GM12892 (cell line): ENCODE data around the gene CACNA2D2.

Source experiments
- DNase-seq: peaks from one replicate; pipeline ENCODE4 v3.0.0; 2011; ENCODE audit not compliant: insufficient read length
- FAIRE-seq: peaks from 2 replicates; lab custom pipeline; 2011; peaks lifted over from hg19 to GRCh38; lab: Jason Lieb, UNC
- POLR2A ChIP-seq: IDR thresholded peaks from 2 replicates; pipeline ENCODE4 v1.6.1; 2011; ENCODE audit warnings: low read depth, low read length, control low read depth
- POLR2AphosphoS5 ChIP-seq: IDR thresholded peaks from 2 replicates; pipeline ENCODE4 v1.6.1; 2011; ENCODE audit warnings: low read depth, low read length, control low read depth
- TAF1 ChIP-seq: IDR thresholded peaks from 2 replicates; pipeline ENCODE4 v1.6.1; 2011; ENCODE audit warnings: low read depth, mild to moderate bottlenecking, control low read depth, low read length, borderline replicate concordance

Gene CACNA2D2

DNA sequence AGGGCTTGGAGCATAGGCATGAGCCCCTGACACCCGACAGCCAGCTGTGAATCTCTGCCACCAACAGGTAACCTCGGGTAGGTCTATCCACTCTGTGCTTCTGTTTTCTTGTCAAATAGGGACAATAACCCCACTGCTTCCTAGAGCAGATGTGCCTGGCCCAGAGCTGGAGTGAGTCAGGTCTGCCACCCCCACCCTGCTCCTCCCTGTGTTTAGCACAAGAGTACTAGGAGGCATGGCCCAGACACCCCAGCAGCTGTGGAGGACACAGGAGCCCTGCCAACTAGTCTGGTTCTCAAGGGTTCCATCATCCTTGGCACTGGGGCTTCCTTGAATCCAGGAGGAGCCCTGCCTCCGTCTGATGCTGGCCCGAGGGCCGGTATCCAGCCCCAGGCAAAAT lies 110.4 kb downstream of the CACNA2D2 start:
- FAIRE-seq (no peak), DNase-seq (no peak)
- TF ChIP-seq TAF1 (no peak), POLR2A (no peak)

DNA sequence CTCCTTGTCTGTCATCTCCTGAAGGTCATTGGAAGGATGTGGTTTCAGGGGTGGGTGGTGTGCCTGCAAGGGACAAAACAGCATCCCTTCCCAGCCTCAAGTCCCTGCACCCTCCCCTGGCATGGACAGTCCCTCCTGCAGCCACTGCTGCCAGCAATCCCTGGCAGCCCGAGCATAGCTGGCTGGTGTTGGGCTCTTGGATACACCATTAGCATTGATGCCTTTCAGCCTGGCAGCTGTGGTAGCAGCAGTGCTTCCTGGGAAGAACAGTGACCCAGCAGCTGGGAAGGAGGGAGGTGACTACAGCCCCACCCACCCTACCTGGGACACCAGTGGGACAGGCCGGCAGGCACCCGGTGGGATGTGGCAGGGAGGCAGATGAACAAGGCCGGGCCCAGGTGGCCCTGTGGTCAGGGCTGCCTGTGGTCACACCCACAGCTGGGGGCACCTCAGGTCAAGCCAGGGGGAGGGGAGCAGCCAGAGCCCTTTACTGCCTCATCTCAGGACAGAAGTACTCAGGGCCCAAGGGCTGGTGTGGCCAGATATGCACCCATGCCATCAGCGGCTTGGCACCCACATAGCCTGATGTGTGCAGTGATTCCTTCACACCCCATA lies 111.2 kb downstream of the CACNA2D2 start:
- TF ChIP-seq TAF1: no peak
- FAIRE-seq (no peak), DNase-seq (no peak)

DNA sequence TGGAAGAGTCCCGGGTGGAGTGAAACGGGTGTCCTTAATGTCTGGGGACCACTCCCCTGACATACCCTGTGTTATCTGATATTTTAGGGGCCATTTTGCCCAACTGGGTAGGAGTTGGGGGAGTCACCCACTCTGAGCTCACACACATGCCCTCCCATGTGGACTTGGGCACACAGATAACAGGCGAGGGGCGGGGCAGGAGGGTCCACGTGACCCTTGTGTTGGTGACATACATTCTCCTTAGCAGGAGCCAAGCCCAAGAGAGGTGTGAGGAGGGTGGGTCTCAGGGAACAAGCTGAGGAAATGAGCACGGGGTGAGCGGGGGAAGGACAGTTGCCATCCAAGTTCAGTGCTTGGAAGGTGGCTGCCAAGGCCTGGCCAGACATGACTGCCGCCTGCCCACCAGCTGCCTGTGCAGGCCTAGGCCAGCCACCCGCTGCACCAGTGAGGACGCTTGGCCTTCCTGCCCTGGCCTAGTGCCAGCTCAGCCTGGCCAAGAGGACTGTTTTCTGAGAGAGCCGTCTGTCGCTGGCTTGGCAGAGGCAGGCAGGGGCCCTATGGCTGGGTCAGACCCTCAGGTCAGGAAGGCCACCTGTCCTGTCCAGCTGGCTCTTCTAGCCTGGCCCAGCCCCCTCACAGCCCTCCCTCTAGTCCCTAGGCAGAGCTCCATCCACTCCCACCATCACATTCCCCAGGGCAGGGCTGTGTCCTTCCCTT lies 112.8 kb downstream of the CACNA2D2 start:
- TF ChIP-seq POLR2AphosphoS5 (no peak), TAF1 (no peak), POLR2A (no peak)
- DNase-seq (no peak), FAIRE-seq (no peak)

DNA sequence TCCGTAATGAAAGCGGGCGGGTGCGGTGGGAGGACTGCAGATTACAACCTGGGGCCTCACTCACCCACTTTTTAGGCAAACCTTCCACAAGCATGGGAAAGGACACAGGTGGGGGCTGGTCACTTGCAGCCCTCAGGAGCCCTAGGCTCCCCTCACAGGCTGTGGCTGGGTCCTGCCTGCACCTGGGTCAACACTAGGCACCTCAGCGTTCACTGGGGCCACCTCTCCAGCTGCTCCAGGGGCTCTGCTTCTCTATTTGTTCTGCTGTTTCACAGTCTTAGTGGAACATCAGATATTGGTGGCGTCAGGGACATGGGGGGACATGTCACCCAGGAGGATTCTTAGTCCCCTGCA lies 114.0 kb downstream of the CACNA2D2 start:
- FAIRE-seq (no peak), DNase-seq (no peak)
- no peak for TF ChIP-seq TAF1
- TF ChIP-seq POLR2A: no peak
- no peak for TF ChIP-seq POLR2AphosphoS5

DNA sequence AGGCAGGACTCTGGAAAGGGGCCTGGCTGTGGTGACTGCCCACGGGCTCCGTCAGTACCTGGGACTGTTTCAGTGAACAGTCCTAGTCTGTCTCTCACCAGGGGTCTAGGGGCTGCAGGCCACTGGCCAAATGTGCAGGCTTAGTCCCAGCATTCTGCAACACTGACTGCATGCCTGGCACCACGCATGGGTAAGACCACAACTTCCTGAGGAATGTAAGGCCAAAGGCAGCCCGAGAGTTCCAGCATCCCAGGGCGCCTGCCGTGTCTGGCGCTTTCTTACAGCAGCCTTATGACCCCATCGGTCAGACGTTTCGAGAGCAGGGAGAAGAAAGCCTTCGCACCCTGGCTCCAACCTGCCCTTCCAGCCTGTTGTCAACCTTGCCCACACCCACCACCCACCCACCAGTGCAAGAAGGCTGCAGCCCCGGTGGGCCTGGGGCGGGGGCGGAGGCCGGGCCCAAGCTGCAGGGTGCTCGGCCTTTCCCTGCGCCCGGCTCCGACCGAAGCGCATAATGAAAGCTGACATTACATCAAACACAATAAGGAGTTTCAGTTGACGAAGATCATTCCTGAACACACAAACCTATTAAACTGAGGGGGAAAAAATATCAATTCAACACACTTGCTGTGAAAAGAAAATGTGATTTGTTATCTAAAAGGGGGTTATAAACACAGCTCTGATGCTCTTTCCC lies 114.6 kb downstream of the CACNA2D2 start:
- FAIRE-seq (no peak), DNase-seq (no peak)
- no peak for TF ChIP-seq TAF1
- no peak for TF ChIP-seq POLR2AphosphoS5
- TF ChIP-seq POLR2A: no peak

DNA sequence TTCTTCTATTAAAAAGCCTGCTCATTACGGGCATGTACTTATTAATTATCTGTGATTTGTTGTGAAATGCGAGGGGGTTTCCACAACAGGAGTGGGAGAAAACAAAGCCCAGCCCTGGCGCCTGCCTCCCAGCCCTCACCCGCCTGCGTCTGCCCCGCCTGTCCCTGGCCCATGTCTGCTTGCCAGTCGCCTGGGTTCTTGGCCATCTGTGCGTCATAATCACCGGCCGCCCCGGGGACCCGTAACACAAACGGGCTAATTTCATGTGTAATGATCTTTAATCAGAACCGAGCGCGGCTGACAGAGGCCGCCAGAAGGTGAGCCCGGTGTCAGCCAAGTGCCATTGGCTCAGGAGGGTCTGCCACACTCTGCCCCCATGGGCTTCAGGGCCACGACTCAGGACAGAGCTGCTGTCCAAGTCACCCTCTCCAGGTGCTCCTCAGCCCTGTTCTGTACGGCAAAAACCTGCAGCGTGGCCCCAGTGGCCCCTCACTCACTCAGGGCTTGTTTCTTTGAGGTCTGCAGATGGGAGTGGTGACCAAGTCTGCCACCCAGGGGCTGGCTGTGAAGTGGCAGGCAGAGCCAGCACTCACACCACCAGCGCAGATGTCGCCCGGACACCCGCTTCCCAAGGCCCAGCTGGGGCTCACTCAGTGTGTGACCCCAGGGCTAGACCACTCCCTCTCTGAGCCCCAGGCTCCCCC lies 115.3 kb downstream of the CACNA2D2 start:
- TF ChIP-seq POLR2AphosphoS5: no peak
- TF ChIP-seq TAF1: no peak
- TF ChIP-seq POLR2A: no peak
- FAIRE-seq (no peak), DNase-seq (no peak)

DNA sequence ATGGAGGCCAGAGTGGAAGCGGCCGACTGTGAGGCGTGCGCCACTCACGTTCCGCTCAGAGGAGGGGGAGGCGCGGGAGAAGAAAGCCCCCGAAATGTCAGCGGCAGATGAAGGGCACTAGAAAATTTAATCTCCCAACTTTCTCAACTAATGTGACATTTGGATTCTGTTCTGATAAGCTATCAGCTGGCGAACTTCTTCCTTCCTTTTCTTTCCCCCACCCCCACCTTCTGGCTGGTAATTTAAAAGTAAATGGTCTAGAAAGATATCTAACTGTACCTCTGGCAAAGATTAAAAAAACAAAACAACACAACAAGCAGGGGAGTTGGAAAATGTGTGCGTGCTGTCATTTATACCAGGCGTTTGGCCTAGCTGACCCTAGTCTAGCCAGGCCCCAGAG lies 117.7 kb downstream of the CACNA2D2 start:
- no peak for TF ChIP-seq POLR2A
- TF ChIP-seq POLR2AphosphoS5: no peak
- no peak for TF ChIP-seq TAF1
- FAIRE-seq (no peak), DNase-seq (no peak)

DNA sequence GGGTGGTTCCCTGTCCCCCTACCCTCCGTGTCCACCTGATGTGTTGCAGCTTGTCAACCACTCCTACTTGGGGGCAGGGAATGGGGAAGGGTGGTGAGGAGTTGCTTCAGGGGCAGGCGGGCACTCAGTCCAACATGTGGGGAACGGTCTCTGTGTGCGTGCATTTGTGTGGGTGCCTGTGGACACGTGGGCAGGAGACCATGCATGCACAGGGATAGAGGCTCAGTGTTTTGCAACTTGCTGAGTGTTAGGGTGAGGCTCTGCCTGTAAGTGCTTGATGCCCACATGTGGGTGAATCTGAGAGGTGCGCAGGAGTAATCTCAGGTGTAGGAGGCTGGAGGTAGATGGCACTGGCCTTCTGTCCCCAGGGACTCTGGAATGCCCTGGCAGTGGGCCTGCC lies 119.7 kb downstream of the CACNA2D2 start:
- FAIRE-seq: no peak
- TF ChIP-seq POLR2AphosphoS5: no peak
- no peak for TF ChIP-seq TAF1
- TF ChIP-seq POLR2A: no peak
- DNase-seq: no peak

DNA sequence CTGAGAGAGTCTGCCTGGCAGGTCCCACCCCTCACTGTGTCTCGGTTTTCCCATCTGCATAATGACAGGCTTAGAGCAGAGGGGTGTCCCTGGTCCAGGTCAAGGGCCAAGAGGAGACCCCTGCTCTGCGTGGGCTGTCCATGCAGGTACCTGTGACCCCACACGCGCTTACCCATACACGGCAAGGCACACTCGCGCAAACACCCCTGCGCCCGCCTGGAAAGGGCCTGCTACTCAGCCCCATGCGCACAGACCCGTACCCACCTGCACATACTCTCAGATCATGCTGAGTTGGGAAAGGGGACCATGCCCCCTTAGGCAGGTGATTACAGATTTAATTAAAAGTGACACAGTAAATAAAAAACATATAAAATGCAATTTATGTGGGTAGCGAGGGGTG lies 120.7 kb downstream of the CACNA2D2 start:
- no peak for FAIRE-seq
- TF ChIP-seq POLR2A (no peak), TAF1 (no peak), POLR2AphosphoS5 (no peak)
- no peak for DNase-seq

DNA sequence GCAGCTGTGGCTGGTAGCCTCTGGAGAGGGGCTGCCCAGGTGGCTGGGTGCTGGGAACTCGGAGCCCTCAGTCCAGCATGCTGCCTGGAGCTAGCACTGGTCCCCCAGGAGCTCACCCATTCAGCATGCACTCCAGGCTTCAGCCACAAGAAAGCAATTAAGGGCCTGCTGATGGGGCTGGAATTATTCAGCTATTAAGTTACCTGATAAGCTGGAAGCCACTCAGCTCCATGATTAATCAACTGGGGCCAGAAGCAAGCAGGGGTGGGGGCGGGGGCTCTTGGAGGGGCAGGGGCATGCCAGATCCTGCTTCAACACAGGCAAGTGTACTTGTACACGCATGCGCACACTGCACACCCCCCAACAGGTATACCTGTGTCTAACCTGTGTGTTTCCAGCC lies 122.1 kb downstream of the CACNA2D2 start:
- DNase-seq: no peak
- TF ChIP-seq TAF1 (no peak), POLR2A (no peak), POLR2AphosphoS5 (no peak)
- FAIRE-seq: no peak

DNA sequence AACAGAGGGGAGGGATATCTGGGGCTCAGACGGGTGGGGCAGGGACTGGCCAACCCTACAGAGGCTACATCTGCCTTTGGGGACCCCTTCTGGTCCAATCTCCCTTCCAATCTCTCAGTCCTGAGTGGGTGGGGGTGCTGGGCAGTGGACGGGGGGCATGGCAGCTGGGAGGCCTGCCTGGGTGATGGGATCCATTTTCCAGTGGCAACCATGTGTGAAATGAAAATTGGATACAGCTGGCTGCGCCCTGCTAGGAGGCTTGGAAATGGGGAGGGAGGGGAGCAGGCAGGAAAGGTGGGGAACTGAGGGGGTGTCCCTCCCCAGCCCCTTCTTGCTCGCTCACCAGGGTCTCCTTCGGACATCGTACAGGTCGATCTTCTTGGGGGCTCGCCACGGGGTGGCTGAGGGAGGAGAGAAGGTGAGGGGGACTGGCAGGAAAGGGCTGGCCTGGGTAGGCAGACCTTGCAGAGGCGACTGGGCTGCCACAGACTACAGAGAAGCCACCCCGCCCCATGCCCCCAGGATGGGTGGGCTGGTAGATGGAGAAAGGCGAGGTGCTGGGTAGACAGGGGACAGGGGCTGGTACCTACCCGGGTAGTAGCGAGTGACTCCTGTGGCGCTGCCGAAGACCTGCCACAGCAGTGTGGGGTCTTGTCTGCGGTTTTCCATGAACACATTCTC lies 122.9 kb downstream of the CACNA2D2 start:
- no peak for TF ChIP-seq TAF1
- no peak for TF ChIP-seq POLR2AphosphoS5
- no peak for TF ChIP-seq POLR2A
- FAIRE-seq (no peak), DNase-seq (no peak)
